NCI-H526 (cell line): Measurements from ENCODE around the gene RCC1.
"Not testable (repeated sequence)": the region's sequence is repeated elsewhere in the genome, so short reads cannot be mapped to it uniquely, and the experiment has no call there.

Experiments
- DNase-seq, 2 experiments: peaks; one replicate each; lab custom pipeline; 2025; lab: John Stamatoyannopoulos, UW

The RCC1 gene

DNA sequence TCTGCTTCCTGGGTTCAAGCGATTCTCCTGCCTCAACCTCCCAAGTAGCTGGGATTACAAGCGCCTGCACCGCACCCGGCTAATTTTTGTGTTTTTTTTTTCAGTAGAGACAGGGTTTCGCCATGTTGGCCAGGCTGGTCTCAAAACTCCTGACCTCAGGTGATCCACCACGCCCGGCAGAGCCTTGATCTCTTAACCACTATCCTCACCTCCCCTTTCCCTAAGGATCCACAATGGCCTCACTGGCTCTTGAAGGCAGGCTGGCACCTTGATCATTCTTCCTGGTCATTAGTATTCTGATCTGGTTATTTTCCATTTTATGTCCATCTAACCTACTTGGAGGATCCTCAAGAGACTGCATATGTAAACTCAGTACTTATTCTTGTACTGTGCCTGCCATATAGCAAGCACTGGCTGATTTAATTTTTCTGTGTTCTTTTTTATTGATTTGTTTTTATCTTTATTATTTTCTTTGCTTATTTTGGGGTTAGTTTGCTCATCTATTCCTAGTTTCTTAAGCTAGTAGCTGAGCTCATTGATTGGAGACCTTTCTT lies 6.3 kb downstream of the RCC1 start:
- no peak for DNase-seq

DNA sequence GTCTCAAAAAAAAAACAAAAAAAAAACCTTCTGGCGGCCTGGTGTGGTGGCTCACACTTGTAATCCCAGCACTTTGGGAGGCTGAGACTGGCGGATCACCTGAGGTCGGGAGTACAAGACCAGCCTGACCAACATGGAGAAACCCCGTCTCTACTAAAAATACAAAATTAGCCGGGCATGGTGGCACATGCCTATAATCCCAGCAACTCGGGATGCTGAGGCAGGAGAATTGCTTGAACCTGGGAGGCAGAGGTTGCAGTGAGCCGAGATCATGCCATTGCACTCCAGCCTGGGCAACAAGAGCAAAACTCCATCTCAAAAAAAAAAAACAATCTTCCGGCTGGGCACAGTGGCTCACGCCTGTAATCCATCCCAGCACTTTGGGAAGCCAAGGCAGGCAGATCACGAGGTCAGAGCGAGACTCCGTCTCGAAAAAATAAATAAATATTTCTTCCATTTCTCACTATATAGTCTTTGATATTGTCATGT lies 8.6 kb downstream of the RCC1 start:
- not testable (repeated sequence) for DNase-seq

DNA sequence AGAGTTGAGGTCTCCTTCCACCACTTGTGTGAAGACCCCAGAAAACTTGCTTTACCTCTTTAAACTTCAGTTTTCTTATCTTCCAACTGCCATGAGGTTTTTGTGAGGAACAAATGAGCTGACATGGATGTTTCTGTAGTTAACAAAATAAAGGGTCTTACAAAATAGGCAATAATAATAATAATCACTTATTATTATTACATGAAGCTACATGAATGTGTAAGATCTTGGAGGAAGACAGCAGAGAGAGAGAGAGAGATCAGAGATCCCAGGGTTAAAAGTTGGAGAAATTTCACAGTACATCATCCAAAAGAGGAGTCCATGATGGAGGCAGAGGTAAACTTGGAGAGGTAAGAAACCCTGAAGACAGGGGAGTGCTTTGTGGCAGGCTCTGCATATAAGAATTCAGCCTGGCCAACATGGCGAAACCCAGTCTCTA lies 10.7 kb downstream of the RCC1 start:
- no peak for DNase-seq

DNA sequence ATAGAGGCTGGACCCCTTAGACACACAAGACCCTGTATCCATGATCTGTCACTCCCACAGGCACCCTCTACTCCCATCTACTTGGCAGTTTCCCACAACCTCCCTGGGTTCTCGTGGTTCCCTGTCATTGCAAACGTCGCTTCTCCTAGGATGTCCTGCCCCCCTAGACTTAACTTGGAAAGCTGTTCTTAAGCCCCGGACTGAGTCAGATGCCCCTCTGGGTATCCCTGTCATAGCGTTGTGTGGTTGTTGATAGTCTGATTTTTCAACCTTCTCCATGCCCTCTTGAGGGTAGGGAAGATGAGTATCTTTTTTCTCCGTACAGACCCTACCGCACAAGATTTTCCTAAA lies 11.8 kb downstream of the RCC1 start:
- DNase-seq, result no peak

DNA sequence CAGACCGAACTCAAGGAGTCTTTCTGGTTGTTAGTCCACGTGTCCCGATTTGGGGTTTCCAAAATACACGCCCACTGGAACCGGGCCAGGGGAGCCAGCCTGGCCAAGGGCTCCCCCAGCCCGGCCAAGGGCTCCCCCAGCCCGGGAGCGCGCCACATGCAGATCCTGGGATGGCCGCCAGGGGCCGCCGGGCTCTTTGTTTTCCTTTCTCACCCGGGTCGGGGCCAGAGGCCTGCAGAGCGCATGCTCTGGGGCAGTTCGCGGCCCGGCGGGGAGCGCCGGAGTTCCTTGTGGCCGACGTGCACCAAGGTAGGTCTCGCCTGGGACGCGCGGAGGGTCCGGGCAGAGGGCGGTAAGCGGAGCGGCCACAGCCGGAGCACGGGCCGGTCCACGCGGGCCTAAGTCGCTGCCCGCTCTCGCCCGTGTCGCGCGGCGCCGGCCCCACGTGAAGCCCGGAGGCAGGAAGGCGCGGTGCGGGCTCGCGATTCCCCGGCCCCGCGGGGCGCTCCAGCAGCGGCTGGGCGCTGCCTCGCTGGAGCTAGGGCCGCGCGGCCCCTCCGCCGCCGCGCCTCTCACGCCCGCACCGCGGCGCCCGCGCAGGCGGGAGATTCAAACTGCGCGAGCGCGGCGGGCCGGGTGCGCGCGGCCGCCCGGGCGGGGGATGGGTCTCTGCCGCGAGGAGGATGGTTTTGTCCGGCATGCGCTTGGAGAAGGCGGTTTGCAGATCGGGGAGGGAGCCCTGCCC lies 12.3 kb downstream of the RCC1 start:
- peak; percentile 75 to 95 for DNase-seq

DNA sequence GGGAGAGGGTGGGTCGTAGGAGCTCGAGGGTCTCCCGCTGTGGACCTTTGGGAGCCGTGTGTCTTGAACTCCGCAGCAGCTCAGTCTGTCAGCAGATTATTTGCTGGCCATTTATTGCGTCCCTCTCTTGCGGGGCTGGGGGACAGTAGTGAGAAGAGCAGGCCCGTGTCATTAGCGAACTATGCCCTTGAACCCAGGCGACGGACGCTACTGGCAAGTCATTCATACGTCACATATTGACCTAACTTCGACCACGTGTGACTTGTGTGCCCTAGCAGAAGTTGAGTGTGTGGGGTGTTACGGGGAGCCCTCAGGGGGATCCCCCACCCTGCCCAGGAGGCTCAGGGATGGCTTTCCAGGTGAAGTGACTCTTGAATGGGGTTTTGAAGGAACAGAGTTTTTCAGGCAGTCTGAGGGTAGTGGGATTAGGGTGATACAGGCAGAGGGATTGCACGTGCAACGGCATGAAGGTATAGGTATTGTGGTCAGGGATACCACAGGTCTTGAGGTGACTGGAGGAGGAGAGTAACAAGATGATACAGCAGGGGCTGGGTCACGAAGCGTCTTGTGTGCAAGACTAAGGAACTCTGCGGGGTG lies 13.0 kb downstream of the RCC1 start:
- DNase-seq, result peak in 1 of 2 experiments; percentile 68

DNA sequence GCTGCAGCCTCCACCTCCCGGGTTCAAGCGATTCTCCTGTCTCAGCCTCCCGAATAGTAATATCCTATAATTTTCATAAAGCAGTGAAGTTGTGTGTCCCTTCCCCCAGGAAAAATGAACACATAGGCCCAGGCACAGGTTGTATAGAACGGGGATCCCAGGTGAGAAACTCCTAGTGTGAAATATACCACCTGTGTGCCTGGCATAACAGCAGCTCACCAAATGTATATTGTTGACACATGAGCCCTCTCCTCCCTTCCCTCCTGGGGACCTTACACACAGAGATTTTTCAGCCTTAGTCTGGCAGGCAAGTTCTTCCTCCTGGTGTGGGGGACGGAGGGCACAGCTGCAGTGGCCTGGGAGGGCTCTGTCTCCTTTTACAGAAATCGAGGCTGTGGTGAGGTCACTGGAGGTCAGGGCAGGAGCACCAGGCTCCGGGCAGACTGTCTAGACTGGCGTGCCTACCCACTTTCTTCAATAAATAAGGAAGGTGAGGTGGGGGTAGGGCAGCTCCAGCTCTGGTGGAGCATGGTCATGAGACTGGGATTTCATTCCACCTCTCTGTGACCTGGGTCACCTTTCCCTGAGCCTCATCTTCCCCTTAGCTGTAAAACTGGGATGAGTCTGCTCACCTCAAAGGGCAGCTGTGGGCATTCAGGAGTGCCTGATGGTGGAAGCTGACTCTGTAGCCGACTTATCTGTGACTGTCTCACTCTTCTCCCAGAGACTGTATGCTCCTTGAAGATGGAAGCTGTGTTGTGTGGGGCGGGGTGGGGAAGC lies 14.3 kb downstream of the RCC1 start:
- no peak for DNase-seq

DNA sequence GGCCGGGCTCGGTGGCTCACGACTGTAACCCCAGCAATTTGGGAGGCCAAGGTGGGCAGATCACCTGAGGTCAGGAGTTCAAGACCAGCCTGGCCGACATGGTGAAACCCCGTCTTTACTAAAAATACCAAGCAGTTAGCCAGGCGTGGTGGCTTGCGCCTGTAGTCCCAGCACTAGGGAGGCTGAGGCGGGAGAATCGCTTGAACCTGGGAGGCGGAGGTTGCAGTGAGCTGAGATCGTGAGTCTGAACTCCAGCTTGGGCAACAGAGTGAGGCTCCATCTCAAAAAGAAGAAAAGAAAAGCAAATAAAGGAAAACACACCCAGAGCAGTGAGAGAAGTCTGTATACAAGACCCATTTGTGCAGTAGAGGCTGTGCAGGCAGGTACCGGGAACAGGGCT lies 15.0 kb downstream of the RCC1 start:
- not testable (repeated sequence) for DNase-seq

DNA sequence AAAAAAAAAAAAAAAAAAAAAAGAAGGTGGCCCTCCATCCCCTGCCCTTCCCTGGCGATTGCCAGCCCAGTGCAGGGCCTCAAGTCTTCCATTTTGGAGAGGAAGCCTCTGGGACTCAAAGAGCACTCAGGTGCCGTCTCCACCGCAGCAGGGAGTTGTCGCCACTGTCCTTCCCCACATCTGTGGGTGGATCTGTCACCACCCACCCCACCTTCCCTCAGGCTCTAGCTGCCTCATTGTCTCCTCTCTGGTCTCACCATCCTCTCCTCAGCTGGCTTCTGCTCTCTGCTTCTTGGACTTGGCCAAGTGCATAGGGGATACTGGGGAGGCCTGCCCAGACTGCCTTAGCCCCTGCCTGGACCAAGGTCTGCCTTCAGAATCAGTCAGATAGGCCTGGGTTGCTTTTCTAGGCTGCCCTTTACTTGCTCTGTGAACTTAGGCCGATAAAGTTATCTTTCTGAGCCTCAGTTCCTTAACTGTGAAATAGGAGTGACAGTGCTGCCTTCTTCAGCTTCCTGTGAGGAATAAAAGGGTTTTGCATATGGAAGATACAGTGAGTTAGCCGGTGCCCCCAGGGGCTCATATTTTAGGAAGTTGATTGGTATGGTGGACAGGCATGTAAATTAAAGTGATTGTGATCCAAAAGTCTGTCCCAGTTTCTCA lies 15.8 kb downstream of the RCC1 start:
- DNase-seq, result peak; percentile 51 to 74

DNA sequence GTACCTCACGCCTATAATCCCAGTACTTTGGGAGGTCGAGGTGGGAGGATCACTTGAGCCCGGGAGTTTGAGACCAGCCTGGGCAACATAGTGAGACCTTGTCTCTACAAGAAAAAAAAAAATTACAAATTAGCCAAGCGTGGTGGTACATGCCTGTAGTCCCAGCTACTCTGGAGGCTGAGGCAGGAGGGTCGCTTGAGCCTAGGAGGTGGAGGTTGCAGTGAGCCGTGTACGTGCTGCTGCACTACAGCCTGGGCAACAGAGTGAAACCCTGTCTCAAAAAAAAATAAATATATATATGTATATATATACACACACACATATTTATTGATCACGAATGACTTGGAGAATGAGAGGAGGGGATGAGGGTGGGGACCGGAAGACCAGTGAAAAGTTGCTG lies 16.7 kb downstream of the RCC1 start:
- DNase-seq, result not testable (repeated sequence)

DNA sequence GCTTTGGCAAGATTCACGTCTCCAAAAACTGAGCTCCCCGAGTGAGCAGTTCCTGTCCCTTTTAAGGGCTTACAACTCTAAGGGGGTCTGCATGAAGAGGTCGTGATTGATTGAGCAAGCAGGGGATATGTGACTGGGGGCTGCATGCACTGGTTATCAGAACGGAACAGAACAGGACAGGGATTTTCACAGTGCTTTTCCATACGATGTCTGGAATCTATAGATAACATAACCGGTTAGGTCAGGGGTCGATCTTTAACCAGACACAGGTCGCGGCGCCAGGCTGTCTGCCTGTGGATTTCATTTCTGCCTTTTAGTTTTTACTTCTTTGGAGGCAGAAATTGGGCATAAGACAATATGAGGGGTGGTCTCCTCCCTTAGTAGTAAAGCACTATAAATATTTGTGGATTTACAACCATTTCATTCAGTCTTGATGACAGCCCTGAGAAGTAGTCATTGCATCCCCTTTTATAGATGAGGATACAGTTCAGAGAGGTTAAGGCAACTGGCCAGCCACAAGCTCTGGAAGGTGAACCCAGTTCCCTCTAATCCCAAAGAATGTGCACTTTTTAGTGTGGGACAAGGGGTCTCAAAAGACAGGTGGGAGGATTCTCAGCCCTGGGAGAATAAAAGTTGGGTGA lies 19.3 kb downstream of the RCC1 start:
- DNase-seq, result not testable (repeated sequence)

DNA sequence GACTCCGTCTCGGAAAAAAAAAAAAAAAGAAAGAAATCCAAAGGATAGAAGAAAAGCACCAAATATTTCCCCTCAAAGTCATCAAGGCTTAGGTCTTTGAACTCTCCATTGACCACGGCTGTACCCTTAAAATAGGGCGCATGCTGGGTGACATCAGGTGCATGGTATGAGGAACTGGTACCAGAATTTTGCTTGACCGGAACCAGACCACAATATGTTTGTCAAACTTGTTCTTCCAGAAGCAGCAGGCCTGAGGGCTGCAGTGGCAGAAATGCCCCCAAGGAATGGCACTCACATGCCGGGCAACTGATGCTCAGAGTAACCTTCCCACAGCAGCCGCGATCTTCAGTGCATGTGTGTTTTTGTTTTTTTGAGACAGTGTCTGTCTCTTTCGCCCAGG lies 21.0 kb downstream of the RCC1 start:
- DNase-seq, result no peak

DNA sequence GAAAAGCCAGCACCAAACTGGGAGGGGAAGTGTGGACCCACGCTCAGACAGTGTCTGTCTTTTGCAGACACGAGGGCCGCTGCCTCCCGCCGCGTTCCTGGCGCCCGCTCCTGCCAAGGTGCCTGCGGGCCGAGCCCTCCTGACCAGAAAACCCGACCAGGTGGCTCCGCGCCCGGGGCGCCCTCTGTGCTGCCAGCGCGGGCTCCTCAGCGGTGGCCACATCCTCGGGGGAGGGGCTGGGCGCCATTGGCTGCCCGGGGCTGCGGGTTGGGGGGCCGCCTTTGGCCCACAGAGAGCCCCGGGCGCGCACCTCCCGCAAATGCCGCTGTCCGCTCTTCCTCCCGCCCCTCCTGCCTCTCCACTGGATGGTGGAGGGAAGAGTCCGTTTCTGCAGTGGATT lies 24.6 kb downstream of the RCC1 start:
- no peak for DNase-seq

DNA sequence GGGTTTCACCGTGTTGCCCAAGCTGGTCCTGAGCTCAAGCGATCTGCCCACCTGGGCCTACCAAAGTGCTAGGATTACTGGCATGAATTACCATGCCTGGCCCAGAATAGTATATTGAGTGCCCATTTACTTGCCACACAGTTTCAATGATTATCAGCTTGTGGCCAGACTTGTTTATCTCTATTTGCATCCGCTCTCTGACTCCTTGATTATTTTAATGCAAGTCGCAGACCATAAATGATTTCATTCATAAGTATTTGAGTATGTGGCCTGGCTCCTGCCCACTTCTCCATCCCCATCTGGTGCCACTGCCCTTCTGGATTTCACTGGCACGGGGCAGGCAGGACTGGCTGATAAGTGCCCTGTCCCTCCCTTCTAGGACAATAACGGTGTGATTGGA lies 28.8 kb downstream of the RCC1 start:
- no peak for DNase-seq

DNA sequence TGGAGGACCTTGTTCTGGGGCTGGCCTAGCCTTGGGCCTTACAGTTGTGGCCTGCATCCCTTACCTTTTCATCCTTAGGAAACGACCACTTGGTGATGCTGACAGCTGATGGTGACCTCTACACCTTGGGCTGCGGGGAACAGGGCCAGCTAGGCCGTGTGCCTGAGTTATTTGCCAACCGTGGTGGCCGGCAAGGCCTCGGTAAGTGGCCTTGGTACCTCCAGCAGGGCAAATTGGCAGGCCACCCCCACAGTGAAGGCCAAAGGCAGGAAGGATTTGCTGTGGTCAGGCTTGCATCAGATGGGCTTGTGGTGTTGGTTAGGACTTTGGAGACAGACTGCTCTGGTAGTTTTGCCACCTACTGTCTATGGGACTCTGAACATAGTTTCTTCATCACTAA lies 29.3 kb downstream of the RCC1 start:
- no peak for DNase-seq

DNA sequence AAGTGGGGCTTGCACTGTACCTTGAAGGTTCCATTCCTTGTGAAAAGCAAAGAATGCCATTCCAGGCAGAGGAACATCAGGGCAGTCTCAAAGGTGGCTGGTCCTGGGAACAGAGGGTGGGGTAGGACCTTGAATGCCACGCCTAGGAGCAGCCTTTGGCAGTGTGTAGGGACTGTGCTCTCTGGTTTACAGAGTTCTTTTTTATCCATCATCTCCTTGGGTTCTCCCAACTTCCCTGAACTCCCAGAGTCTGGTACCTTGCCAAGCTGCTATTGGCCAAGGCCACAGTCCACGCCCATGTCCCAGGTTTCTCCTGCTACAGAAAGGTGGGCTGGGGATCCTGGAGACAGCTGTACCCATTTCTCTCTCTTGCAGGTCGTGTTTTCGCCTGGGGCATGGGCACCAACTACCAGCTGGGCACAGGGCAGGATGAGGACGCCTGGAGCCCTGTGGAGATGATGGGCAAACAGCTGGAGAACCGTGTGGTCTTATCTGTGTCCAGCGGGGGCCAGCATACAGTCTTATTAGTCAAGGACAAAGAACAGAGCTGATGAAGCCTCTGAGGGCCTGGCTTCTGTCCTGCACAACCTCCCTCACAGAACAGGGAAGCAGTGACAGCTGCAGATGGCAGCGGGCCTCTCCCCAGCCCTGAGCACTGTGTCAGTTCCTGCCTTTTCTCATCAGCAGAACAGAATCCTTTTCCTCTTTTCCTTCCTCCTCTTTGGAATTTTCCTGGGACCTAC lies 31.8 kb downstream of the RCC1 start:
- no peak for DNase-seq

DNA sequence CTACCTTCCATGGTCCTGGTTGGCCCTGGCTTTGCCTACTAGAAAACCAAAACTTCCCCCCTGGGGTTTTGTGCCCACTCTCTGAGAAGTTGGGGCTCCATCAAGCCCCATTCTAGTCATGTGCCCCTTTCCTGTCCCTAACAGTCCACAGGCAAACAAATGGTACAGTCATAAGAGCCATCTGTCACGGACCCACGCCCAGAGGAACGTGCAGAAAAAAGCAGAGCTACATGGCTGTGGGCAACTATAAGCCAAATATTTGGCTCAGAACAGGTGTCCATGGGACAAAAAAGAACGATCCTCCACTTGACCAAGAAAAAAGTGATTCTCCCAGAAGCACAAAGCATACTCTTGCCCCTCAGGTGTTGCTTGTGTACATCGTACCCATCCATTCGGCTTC lies 32.4 kb downstream of the RCC1 start:
- no peak for DNase-seq

DNA sequence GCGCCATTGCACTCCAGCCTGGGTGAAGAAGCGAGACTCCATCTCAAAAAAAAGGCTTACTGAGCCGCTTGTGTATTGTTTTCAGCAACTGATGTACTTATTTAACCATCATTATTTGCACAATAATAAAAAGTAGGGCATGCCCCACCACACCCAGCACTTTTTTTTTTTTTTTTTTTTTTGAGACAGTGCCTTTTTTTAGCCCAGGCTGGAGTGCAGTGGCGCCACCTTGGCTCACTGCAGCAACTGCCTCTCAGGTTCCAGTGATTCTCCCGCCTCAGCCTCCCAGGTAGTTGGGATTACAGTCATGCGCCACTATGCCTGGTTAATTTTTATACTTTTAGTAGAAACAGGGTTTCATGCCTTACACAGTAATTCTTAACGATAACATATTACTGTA lies 34.8 kb downstream of the RCC1 start:
- no peak for DNase-seq

DNA sequence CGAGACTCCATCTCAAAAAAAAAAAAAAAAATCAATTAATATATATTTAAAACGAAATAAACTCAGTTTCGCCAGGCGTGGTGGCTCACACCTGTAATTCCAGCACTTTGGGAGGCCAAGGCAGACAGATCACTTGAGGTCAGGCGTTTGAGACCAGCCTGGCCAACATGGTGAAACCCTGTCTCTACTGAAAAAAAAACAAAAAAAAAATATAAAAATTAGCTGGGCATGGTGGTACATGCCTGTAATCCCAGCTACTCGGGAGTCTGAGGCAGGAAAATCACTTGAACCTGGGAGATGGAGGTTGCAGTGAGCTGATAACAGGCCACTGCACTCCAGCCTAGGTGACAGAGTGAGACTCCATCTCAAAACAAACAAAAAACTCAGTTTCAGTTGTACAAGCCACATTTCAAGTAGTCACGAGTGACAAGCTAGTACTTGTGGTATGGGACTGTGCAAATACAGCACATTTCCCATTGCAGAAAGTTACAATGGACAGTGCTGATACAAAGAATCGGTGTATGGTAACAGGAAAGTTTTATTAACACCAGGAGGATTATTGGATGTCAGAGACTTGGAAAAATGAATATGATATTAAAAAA lies 35.7 kb downstream of the RCC1 start:
- not testable (repeated sequence) for DNase-seq

DNA sequence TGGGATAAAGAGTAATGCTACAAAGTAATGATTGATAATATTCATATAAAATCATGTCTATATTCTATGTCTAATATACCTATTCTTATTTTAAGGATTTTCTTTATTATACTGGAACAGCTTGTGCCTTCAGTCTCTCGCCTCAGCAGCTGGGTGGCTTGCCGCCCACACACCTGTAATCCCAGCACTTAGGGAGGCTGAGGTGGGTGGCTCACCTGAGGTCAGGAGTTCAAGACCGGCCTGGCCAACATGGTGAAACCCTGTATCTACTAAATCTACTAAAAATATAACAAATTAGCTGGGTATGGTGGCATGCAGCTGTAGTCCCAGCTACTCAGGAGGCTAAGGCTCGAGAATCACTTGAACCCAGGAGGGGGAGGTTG lies 39.4 kb downstream of the RCC1 start:
- no peak for DNase-seq

DNA sequence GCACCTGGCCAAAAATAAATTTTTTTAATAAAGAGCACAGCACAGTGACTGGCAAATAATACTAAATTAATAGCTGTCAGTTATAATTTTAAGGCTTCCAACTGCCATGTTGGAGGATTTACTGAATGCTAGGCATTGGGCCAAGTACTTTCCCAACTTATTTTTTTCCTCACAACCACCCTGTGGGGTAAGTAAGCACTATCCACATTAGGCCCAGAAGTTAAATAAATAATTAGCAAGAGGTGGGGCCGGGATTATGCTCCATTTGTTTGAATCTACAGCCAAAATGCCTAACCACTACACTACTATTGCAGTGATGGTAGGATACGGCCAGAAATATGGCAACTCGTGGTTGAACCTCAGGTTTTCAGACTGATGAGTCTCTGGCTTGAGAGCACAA lies 42.5 kb downstream of the RCC1 start:
- DNase-seq, result no peak
